BE2C (cell line): Measurements from ENCODE around the gene HOMEZ. TPM values are rescaled to one million over a fixed set of nuclear protein-coding genes. Genes with fewer than 3 reads are reported as not detected.
"Not testable (repeated sequence)": the region's sequence is repeated elsewhere in the genome, so short reads cannot be mapped to it uniquely, and the experiment has no call there.

ENCODE experiments used
- DNase-seq: peaks from one replicate; pipeline ENCODE4 v3.0.0-alpha.2; 2020
- H3K27me3 ChIP-seq: fragments of 250-450 bp; sonication (Bioruptor Pico); 2 replicates; pipeline ENCODE4 v1.5.1; 2020; ENCODE audit warnings: mild to moderate bottlenecking
- H3K36me3 ChIP-seq: fragments of 250-450 bp; sonication (Bioruptor Pico); 2 replicates; pipeline ENCODE4 v1.5.1; 2020; ENCODE audit warnings: mild to moderate bottlenecking
- H3K4me1 ChIP-seq: fragments of 250-450 bp; sonication (Bioruptor Pico); 2 replicates; pipeline ENCODE4 v1.5.1; 2020
- H3K4me3 ChIP-seq: 2 replicates; pipeline ENCODE4 v1.5.1; 2011; ENCODE audit warnings: low read depth, low read length
- H3K9me3 ChIP-seq: fragments of 250-450 bp; sonication (Bioruptor Pico); 2 replicates; pipeline ENCODE4 v1.5.1; 2020
- CTCF ChIP-seq: IDR thresholded peaks from 2 replicates; pipeline ENCODE4 v1.5.1; 2012; ENCODE audit warnings: mild to moderate bottlenecking, low read depth, low read length
- polyA plus RNA-seq: library from polyadenylated mRNA; unstranded; fragments of >200 nt; gene quantifications from one replicate; pipeline ENCODE4 v1.2.1, GENCODE V29; 2012; ENCODE audit warnings: low read depth, missing spikeins; ENCODE audit not compliant: insufficient read length, insufficient read depth

Gene HOMEZ
- polyA plus RNA-seq: 5.0 TPM

GRCh38 chr14:23286020-23286901, at the start of gene HOMEZ:
TSS of gene HOMEZ (minus strand) at chr14:23286132. CDS start at chr14:23285952, 180 bp downstream.
- H3K4me1 ChIP-seq: no peaks in the 10 kb centered on the region; the same call in 1 of the 2 replicates
- H3K36me3 ChIP-seq: no peaks in the 10 kb centered on the region
- peak; percentile 99 for DNase-seq
- TF ChIP-seq CTCF: peak; percentile 17; the same call in 1 of the 2 replicates
- H3K9me3 ChIP-seq: no peaks in the 10 kb centered on the region
- peaks cover 8% of the 10 kb centered on the region; the same call in 1 of the 2 replicates for H3K27me3 ChIP-seq
- peak within 1 kb of the TSS; percentile 86 for H3K4me3 ChIP-seq

- no peak for DNase-seq
- H3K27me3 ChIP-seq: peaks cover 15% of the 10 kb centered on the region
- H3K4me3 ChIP-seq: no peak overlapping the region
- H3K36me3 ChIP-seq: no peaks in the 10 kb centered on the region
- no peaks in the 10 kb centered on the region; the same call in 1 of the 2 replicates for H3K9me3 ChIP-seq
- no peaks in the 10 kb centered on the region for H3K4me1 ChIP-seq
- TF ChIP-seq CTCF: no peak
Observed at GRCh38 chr14:23335623-23336022, 49.7 kb upstream of the HOMEZ start.

GRCh38 chr14:23327947-23328744, 42.2 kb upstream of the HOMEZ start:
- peaks cover 19% of the 10 kb centered on the region for H3K36me3 ChIP-seq
- TF ChIP-seq CTCF: peak; percentile 92
- peaks cover 5% of the 10 kb centered on the region for H3K27me3 ChIP-seq
- no peak overlapping the region for H3K4me3 ChIP-seq
- no peaks in the 10 kb centered on the region for H3K9me3 ChIP-seq
- H3K4me1 ChIP-seq: no peaks in the 10 kb centered on the region; the same call in 1 of the 2 replicates
- peak; percentile 66 for DNase-seq

- DNase-seq: no peak
- Histone ChIP-seq H3K9me3 (no peaks in the 10 kb centered on the region; the same call in 1 of the 2 replicates), H3K27me3 (peaks cover 1% of the 10 kb centered on the region; the same call in 1 of the 2 replicates), H3K4me1 (no peaks in the 10 kb centered on the region; the same call in 1 of the 2 replicates), H3K36me3 (peaks cover 25% of the 10 kb centered on the region), H3K4me3 (no peak overlapping the region)
- TF ChIP-seq CTCF: no peak
Observed at GRCh38 chr14:23326491-23327332, 40.8 kb upstream of the HOMEZ start.

GRCh38 chr14:23325746-23326145, 39.8 kb upstream of the HOMEZ start:
- not testable (repeated sequence) for H3K4me3 ChIP-seq, H3K27me3 ChIP-seq, DNase-seq, H3K9me3 ChIP-seq, H3K4me1 ChIP-seq
- H3K36me3 ChIP-seq: peaks cover 25% of the 10 kb centered on the region

GRCh38 chr14:23324993-23325392, 39.1 kb upstream of the HOMEZ start:
- no peak for TF ChIP-seq CTCF
- Histone ChIP-seq H3K27me3 (no peaks in the 10 kb centered on the region), H3K4me1 (peaks cover 3% of the 10 kb centered on the region; the same call in 1 of the 2 replicates), H3K4me3 (no peak overlapping the region), H3K36me3 (peaks cover 25% of the 10 kb centered on the region), H3K9me3 (no peaks in the 10 kb centered on the region; the same call in 1 of the 2 replicates)
- no peak for DNase-seq
